K562 (cell line): ENCODE data around the gene EBI3. TPM values are rescaled to one million over a fixed set of nuclear protein-coding genes. Genes with fewer than 3 reads are reported as not detected.

Experiments used
- CBFA2T3 ChIP-seq: fragments of 450-650 bp; IDR thresholded peaks from 2 replicates; pipeline ENCODE4 v1.6.1; 2017
- CBX3 ChIP-seq, 2 experiments: IDR thresholded peaks; 1 replicate in 1 of 2; 2 replicates in 1 of 2; pipeline ENCODE4 v1.6.1; 2012; ENCODE audit warnings: inconsistent platforms in 2 of 2, low read length in 2 of 2, borderline replicate concordance in 1 of 2, control low read depth in 1 of 2
- CBX8 ChIP-seq: fragments of 200-600 bp; sonication (generic); IDR thresholded peaks from 2 replicates; pipeline ENCODE4 v1.6.1; 2012; ENCODE audit warnings: borderline replicate concordance, mixed run types, low read depth, mild to moderate bottlenecking, moderate library complexity, mixed read lengths, low read length, control low read depth, inconsistent platforms; ENCODE audit not compliant: poor library complexity, severe bottlenecking; ENCODE audit errors: extremely low read depth
- DACH1 ChIP-seq: fragments of 450-650 bp; IDR thresholded peaks from 2 replicates; pipeline ENCODE4 v1.6.1; 2018; ENCODE audit not compliant: partially characterized antibody
- DMBX1 ChIP-seq: fragments of 250-450 bp; sonication (Bioruptor Pico); IDR thresholded peaks from 2 replicates; pipeline ENCODE4 v1.8.0; 2022; ENCODE audit warnings: inconsistent platforms, mild to moderate bottlenecking, moderate library complexity, borderline replicate concordance
- E4F1 ChIP-seq: fragments of 250-450 bp; sonication (Bioruptor Pico); IDR thresholded peaks from 2 replicates; pipeline ENCODE4 v1.5.0; 2021; ENCODE audit warnings: mild to moderate bottlenecking, borderline replicate concordance
- ETV1 ChIP-seq: fragments of 450-650 bp; conservative IDR thresholded peaks from 2 replicates; pipeline ENCODE4 v1.6.1; 2016; ENCODE audit warnings: missing genetic modification characterization, control low read depth, low read depth, missing compliant biosample characterization
- JUN ChIP-seq, 2 experiments: sonication (generic) in 1 of 2; formaldehyde crosslinking in 1 of 2; IDR thresholded peaks; 2 replicates each; pipeline versions ENCODE4 v1.6.1 to v1.8.0; 2012 to 2022; ENCODE audit warnings: borderline replicate concordance in 2 of 2, mild to moderate bottlenecking in 2 of 2, improper control_type of control experiment in 1 of 2, low read depth in 1 of 2, low read length in 1 of 2, missing genetic modification reagents in 1 of 2
- LARP7 ChIP-seq: fragments of 450-650 bp; IDR thresholded peaks from 2 replicates; pipeline ENCODE4 v1.6.1; 2016
- PHB2 ChIP-seq: fragments of 450-650 bp; IDR thresholded peaks from 2 replicates; pipeline ENCODE4 v1.6.1; 2017; ENCODE audit warnings: low read depth
- TFAM ChIP-seq: fragments of 250-450 bp; sonication (Bioruptor Pico); conservative IDR thresholded peaks from 2 replicates; pipeline ENCODE4 v1.5.0; 2021; ENCODE audit warnings: mild to moderate bottlenecking, moderate library complexity
- ZFP36 ChIP-seq: fragments of 150-350 bp; IDR thresholded peaks from 2 replicates; pipeline ENCODE4 v1.6.1; 2018; ENCODE audit warnings: low read length, low read depth; ENCODE audit not compliant: partially characterized antibody
- ZNF778 ChIP-seq: fragments of 450-650 bp; formaldehyde crosslinking; IDR thresholded peaks from 2 replicates; pipeline ENCODE4 v1.4.0; 2020; ENCODE audit warnings: mild to moderate bottlenecking, moderate library complexity
- ZZZ3 ChIP-seq: fragments of 450-650 bp; IDR thresholded peaks from 2 replicates; pipeline ENCODE4 v1.6.1; 2016; ENCODE audit warnings: antibody characterized with exemption, mild to moderate bottlenecking, moderate library complexity
- polyA plus RNA-seq, 8 experiments: library from polyadenylated mRNA; depleted of rRNA in 4 of 8; stranded (reverse) in 5 of 8; unstranded in 3 of 8; fragments of >200 nt; fragmentation: Nextera tagmentation in 2 of 8; fragmentation: Illumina TruSeq in 1 of 8; extraction: Ambion mirVana in 2 of 8; extraction: Trizol in 1 of 8; gene quantifications; 2 replicates each; pipeline versions ENCODE4 v1.2.1 to v1.2.3, GENCODE V29; 2011 to 2014; ENCODE audit warnings: inconsistent platforms in 1 of 8, missing spikeins in 1 of 8
- total RNA-seq, 7 experiments: library from RNA; depleted of rRNA in 6 of 7; stranded (reverse); fragments of >200 nt in 6 of 7; fragmentation: Illumina TruSeq in 2 of 7; extraction: Trizol in 2 of 7; gene quantifications; 2 replicates each; pipeline versions ENCODE4 v1.2.1 to v1.2.3, GENCODE V29; 2011 to 2021; ENCODE audit warnings: low replicate concordance in 1 of 7
- TF ChIP-seq, protein P1 (sequence below): fragments of 250-450 bp; sonication (Bioruptor Pico); IDR thresholded peaks from 2 replicates; pipeline ENCODE4 v1.4.0; 2020; ENCODE audit warnings: mild to moderate bottlenecking, moderate library complexity
- TF ChIP-seq, protein P2 (sequence below): sonication (generic); formaldehyde crosslinking; IDR thresholded peaks from 2 replicates; pipeline ENCODE4 v1.8.0; 2022; ENCODE audit warnings: mild to moderate bottlenecking, missing genetic modification reagents, borderline replicate concordance
- TF ChIP-seq, protein P3 (sequence below): fragments of 250-450 bp; sonication (Bioruptor Pico); IDR thresholded peaks from 2 replicates; pipeline ENCODE4 v1.8.0; 2021; ENCODE audit warnings: moderate library complexity, mild to moderate bottlenecking, inconsistent platforms
- TF ChIP-seq, protein P4 (sequence below), 2 experiments: fragments of 450-650 bp in 1 of 2; sonication (generic) in 1 of 2; formaldehyde crosslinking in 1 of 2; IDR thresholded peaks in 1 of 2; conservative IDR thresholded peaks in 1 of 2; 2 replicates each; pipeline versions ENCODE4 v1.6.1 to v1.8.1; 2016 to 2023; ENCODE audit warnings: mild to moderate bottlenecking in 2 of 2, moderate library complexity in 2 of 2, inconsistent platforms in 1 of 2, missing genetic modification reagents in 1 of 2

Gene EBI3
- total and polyA plus RNA-seq, 9 of the 15 experiments (the other 6 are each of a cell fraction or from before 2014, with no cell fraction given) = 0.08 to 0.35 (median 0.22) TPM; not detected in 6

- TF ChIP-seq, protein P1, sequence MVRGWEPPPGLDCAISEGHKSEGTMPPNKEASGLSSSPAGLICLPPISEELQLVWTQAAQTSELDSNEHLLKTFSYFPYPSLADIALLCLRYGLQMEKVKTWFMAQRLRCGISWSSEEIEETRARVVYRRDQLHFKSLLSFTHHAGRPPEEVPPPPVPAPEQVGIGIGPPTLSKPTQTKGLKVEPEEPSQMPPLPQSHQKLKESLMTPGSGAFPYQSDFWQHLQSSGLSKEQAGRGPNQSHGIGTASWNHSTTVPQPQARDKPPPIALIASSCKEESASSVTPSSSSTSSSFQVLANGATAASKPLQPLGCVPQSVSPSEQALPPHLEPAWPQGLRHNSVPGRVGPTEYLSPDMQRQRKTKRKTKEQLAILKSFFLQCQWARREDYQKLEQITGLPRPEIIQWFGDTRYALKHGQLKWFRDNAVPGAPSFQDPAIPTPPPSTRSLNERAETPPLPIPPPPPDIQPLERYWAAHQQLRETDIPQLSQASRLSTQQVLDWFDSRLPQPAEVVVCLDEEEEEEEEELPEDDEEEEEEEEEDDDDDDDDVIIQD = no peak
- no peak for TF ChIP-seq TFAM (CRISPR knock-in tag)
- no peak for TF ChIP-seq E4F1 (CRISPR knock-in tag)
- TF ChIP-seq, protein P2, sequence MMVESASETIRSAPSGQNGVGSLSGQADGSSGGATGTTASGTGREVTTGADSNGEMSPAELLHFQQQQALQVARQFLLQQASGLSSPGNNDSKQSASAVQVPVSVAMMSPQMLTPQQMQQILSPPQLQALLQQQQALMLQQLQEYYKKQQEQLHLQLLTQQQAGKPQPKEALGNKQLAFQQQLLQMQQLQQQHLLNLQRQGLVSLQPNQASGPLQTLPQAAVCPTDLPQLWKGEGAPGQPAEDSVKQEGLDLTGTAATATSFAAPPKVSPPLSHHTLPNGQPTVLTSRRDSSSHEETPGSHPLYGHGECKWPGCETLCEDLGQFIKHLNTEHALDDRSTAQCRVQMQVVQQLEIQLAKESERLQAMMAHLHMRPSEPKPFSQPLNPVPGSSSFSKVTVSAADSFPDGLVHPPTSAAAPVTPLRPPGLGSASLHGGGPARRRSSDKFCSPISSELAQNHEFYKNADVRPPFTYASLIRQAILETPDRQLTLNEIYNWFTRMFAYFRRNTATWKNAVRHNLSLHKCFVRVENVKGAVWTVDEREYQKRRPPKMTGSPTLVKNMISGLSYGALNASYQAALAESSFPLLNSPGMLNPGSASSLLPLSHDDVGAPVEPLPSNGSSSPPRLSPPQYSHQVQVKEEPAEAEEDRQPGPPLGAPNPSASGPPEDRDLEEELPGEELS (CRISPR knock-in tag) = 0 out of 2 replicates have a peak, but pooled peaks have one; percentile 62
- TF ChIP-seq DACH1 = no peak
- TF ChIP-seq, protein P3, sequence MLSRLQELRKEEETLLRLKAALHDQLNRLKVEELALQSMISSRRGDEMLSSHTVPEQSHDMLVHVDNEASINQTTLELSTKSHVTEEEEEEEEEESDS = no peak
- TF ChIP-seq DMBX1 = no peak
- TF ChIP-seq ETV1 (tag) = 0 out of 2 replicates have a peak, but pooled peaks have one; percentile 33
- TF ChIP-seq JUN (IDR thresholded peaks at IDR 0.05; ENCODE audit: borderline replicate concordance, low read depth, low read length) = no peak
- no peak for TF ChIP-seq JUN (CRISPR knock-in tag; IDR thresholded peaks at IDR 0.05; ENCODE audit: borderline replicate concordance)
- TF ChIP-seq CBX8 = peak; percentile 41
- TF ChIP-seq ZNF778 (CRISPR knock-in tag) = no peak
- 0 out of 2 replicates have a peak, but pooled peaks have one; percentile 47 for TF ChIP-seq PHB2
- TF ChIP-seq, protein P4, sequence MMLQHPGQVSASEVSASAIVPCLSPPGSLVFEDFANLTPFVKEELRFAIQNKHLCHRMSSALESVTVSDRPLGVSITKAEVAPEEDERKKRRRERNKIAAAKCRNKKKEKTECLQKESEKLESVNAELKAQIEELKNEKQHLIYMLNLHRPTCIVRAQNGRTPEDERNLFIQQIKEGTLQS (IDR thresholded peaks at IDR 0.05) = no peak
- TF ChIP-seq, protein P4 (CRISPR knock-in tag; conservative IDR thresholded peaks at IDR 0.05) = no peak
- TF ChIP-seq ZFP36 = no peak
- no peak for TF ChIP-seq CBX3 (IDR thresholded peaks at IDR 0.05; ENCODE audit: borderline replicate concordance in 1 of 2, low read length in 2 of 2)
- 0 out of 2 replicates have a peak, but pooled peaks have one; percentile 68 for TF ChIP-seq LARP7
- no peak for TF ChIP-seq ZZZ3
- TF ChIP-seq CBFA2T3 = 0 out of 2 replicates have a peak, but pooled peaks have one; percentile 10
Observed at GRCh38 chr19:4197625-4198466, 31.5 kb upstream of the EBI3 start (continued).
